CD4-positive, alpha-beta T cell (primary cell): ENCODE results near the gene MAGI3. TPM values are rescaled to one million over a fixed set of nuclear protein-coding genes. Genes with fewer than 3 reads are reported as not detected.

Experiments
- ATAC-seq: fragments of 200-7000 bp; cut with Tn5 transposase; one replicate; pipeline ENCODE4 v1.10.0; 2022; ENCODE audit warnings: mild to moderate bottlenecking; ENCODE audit not compliant: poor library complexity
- CTCF ChIA-PET: fragments of 350-600 bp; sonication (Branson Sonifier 250); formaldehyde crosslinking; loops from one replicate; lab custom pipeline; 2021; ENCODE audit warnings: antibody characterized with exemption, inconsistent platforms; lab: Charles Lee
- POLR2A ChIA-PET: fragments of 350-600 bp; sonication (Branson Sonifier 250); formaldehyde crosslinking; loops from one replicate; lab custom pipeline; 2021; ENCODE audit warnings: antibody characterized with exemption, inconsistent platforms; lab: Charles Lee
- DNase-seq, 14 experiments: peaks; one replicate each; pipeline ENCODE4 v3.0.0-alpha.2; 2013 to 2020; ENCODE audit warnings: mixed read lengths in 2 of 14
- H3K27ac ChIP-seq, 2 donors: one replicate each; pipeline versions ENCODE4 v1.5.1 to v1.7.0; 2013; ENCODE audit warnings: low read length in 2 of 2, low read depth in 1 of 2, mild to moderate bottlenecking in 1 of 2
- H3K27me3 ChIP-seq, 2 experiments: 1 replicate in 1 of 2; 2 replicates in 1 of 2; pipeline versions ENCODE4 v1.6.1 to v1.7.0; 2013; ENCODE audit warnings: low read length in 2 of 2, control low read depth in 1 of 2, mild to moderate bottlenecking in 1 of 2, moderate library complexity in 1 of 2; ENCODE audit not compliant: insufficient read depth in 2 of 2, control insufficient read depth in 1 of 2
- H3K36me3 ChIP-seq: one replicate; pipeline ENCODE4 v1.6.1; 2013; ENCODE audit warnings: low read length, control low read depth; ENCODE audit not compliant: insufficient read depth
- H3K4me1 ChIP-seq: one replicate; pipeline ENCODE4 v1.6.1; 2013; ENCODE audit warnings: low read length, control low read depth; ENCODE audit not compliant: insufficient read depth
- H3K4me3 ChIP-seq: one replicate; pipeline ENCODE4 v1.5.1; 2013; ENCODE audit warnings: mild to moderate bottlenecking, low read length, moderate library complexity
- H3K9me3 ChIP-seq, 2 experiments: 1 replicate in 1 of 2; 2 replicates in 1 of 2; pipeline versions ENCODE4 v1.6.1 to v1.7.0; 2013; ENCODE audit warnings: low read length in 2 of 2, mild to moderate bottlenecking in 2 of 2, control low read depth in 1 of 2, moderate library complexity in 1 of 2; ENCODE audit not compliant: control insufficient read depth in 1 of 2, insufficient read depth in 1 of 2
- H3K27ac Mint-ChIP-seq: one replicate; pipeline ENCODE4 v1.8.0; 2020; ENCODE audit warnings: mixed read lengths
- H3K27me3 Mint-ChIP-seq: one replicate; pipeline ENCODE4 v1.8.0; 2021; ENCODE audit warnings: mixed read lengths
- H3K36me3 Mint-ChIP-seq: one replicate; pipeline ENCODE4 v1.8.0; 2021; ENCODE audit warnings: low read depth, mixed read lengths
- H3K4me1 Mint-ChIP-seq: one replicate; pipeline ENCODE4 v1.8.0; 2021; ENCODE audit warnings: low read depth, mixed read lengths
- H3K4me3 Mint-ChIP-seq: one replicate; pipeline ENCODE4 v1.8.0; 2020; ENCODE audit warnings: mild to moderate bottlenecking, mixed read lengths
- H3K9me3 Mint-ChIP-seq: one replicate; pipeline ENCODE4 v1.8.0; 2020; ENCODE audit warnings: mixed read lengths
- intact Hi-C, 2 experiments: fragments of 100-400 bp; cut with DNase I in 1 of 2; cut with micrococcal nuclease in 1 of 2; formaldehyde crosslinking; loops; one replicate each; pipeline versions ENCODE4 v1.15.1 to v1.9.0; 2023 to 2025; cut with DNase I, micrococcal nuclease
- total RNA-seq, 174 experiments: library from RNA in 2 of 174; stranded (reverse) in 2 of 174; gene quantifications; one replicate each; pipeline ENCODE4 v1.2.3 and lab custom pipeline; 2021 to 2026
- TF ChIP-seq, protein P1 (sequence below): fragments of 200-600 bp; IDR thresholded peaks from one replicate; pipeline ENCODE4 v1.8.0; 2022; ENCODE audit warnings: antibody characterized with exemption, mild to moderate bottlenecking

The MAGI3 gene
- total RNA-seq, 2 experiments from 2014 or later = 6.7 to 8.7 TPM

DNA sequence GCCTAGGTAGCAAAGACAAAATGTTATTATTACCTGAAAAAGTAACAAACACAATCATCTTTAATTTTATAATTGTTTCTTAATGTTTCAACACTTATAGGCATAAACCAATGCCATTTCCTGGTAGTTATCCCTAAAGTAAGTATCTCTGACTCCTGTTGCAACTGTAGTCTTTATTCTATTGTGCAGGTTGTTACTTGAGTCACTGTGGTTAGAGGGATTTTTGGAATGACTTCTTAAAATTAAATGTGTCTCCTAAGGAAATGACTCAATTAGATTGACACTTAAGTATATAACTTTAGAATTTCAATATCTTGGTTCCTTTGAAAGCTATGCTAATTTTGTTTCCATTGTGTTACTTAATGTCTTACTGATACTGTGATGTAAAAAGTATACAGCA, 225.1 kb downstream of the MAGI3 start:
- H3K4me3 ChIP-seq = no peak overlapping the region
- H3K9me3 Mint-ChIP-seq = peaks cover 4% of the 10 kb centered on the region
- ChIA-PET POLR2A (no interaction called here), CTCF (no interaction called here)
- H3K27me3 Mint-ChIP-seq = no peaks in the 10 kb centered on the region
- ATAC-seq (no peak), DNase-seq (no peak)
- TF ChIP-seq, protein P1, sequence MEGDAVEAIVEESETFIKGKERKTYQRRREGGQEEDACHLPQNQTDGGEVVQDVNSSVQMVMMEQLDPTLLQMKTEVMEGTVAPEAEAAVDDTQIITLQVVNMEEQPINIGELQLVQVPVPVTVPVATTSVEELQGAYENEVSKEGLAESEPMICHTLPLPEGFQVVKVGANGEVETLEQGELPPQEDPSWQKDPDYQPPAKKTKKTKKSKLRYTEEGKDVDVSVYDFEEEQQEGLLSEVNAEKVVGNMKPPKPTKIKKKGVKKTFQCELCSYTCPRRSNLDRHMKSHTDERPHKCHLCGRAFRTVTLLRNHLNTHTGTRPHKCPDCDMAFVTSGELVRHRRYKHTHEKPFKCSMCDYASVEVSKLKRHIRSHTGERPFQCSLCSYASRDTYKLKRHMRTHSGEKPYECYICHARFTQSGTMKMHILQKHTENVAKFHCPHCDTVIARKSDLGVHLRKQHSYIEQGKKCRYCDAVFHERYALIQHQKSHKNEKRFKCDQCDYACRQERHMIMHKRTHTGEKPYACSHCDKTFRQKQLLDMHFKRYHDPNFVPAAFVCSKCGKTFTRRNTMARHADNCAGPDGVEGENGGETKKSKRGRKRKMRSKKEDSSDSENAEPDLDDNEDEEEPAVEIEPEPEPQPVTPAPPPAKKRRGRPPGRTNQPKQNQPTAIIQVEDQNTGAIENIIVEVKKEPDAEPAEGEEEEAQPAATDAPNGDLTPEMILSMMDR = no peak
- no peak overlapping the region for H3K27ac Mint-ChIP-seq
- no peaks in the 10 kb centered on the region for H3K27me3 ChIP-seq
- no peak overlapping the region for H3K27ac ChIP-seq
- H3K4me1 Mint-ChIP-seq = no peaks in the 10 kb centered on the region
- no peaks in the 10 kb centered on the region for H3K4me1 ChIP-seq
- peaks cover 16% of the 10 kb centered on the region for H3K36me3 Mint-ChIP-seq
- intact Hi-C loops = no loop called here
- no peaks in the 10 kb centered on the region for H3K9me3 ChIP-seq
- H3K36me3 ChIP-seq = no peaks in the 10 kb centered on the region
- H3K4me3 Mint-ChIP-seq = no peak overlapping the region

DNA sequence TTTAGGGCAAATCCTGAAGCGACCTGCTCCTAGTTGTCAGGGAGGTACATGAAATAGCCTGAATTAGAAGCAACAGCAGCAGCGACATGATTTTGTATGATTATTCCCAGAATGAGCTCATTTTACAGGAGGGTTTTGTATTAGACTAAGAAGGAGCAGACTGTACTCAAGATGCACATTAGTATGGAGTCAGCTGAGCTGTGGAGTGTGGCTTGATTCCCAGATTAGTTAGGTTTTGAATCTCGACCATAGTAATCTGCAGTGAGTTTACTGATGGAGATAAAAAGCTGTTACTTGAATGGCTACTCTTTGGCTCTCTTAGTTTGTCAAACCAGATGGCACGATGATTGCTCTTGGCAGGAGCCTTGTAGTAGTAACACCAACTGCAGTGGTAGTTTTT, 225.8 kb downstream of the MAGI3 start:
- Histone ChIP-seq H3K27me3 (no peaks in the 10 kb centered on the region), H3K27ac (no peak overlapping the region), H3K36me3 (no peaks in the 10 kb centered on the region), H3K4me3 (no peak overlapping the region), H3K9me3 (no peaks in the 10 kb centered on the region), H3K4me1 (no peaks in the 10 kb centered on the region)
- TF ChIP-seq, protein P1 = no peak
- Mint-ChIP-seq H3K9me3 (peaks cover 5% of the 10 kb centered on the region), H3K4me1 (no peaks in the 10 kb centered on the region), H3K36me3 (peaks cover 23% of the 10 kb centered on the region), H3K27me3 (no peaks in the 10 kb centered on the region), H3K4me3 (no peak overlapping the region), H3K27ac (no peak overlapping the region)
- intact Hi-C loops = no loop called here
- POLR2A ChIA-PET = no interaction called here
- DNase-seq (no peak), ATAC-seq (no peak)
- CTCF ChIA-PET = no interaction called here

DNA sequence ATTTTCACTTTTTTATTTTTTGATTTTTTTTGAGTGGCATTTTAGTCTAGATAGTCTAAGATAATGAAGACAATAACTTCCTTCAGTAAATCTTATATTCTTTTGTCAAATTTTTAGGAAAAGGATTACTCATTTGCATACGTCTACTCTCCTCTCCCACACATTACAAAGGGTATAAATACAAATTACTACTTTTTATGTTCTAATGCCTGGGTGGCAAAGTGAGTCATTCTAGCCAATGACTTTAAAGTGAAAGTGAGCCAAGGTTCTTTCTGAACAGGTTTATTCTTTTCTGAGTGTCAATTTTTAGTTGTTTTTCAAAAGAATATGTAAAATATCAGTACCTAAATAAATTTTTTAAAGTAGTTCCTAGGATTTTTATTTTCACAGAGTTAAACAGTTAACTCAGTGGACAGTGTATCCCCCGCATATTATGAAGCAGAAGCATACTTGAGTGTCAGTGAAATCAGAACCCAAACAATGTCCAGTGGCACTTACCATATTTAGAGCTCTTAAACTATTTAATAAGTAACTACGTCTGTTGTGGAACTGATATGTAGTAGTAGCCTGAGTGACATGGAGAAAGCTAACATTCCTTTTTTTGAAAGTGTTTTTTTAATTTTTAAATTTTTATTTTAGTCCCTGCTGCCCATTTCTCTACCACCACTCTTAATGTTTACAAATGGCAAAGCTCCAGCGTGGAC, 227.3 kb downstream of the MAGI3 start:
- ATAC-seq = no peak
- no peak overlapping the region for H3K4me3 ChIP-seq

More for the DNA sequence above, 227.3 kb downstream of the MAGI3 start:
- CTCF ChIA-PET = no interaction called here
- H3K9me3 ChIP-seq = no peaks in the 10 kb centered on the region
- no peak overlapping the region for H3K4me3 Mint-ChIP-seq
- POLR2A ChIA-PET = no interaction called here
- no peaks in the 10 kb centered on the region for H3K4me1 ChIP-seq
- H3K4me1 Mint-ChIP-seq = no peaks in the 10 kb centered on the region
- H3K36me3 ChIP-seq = no peaks in the 10 kb centered on the region
- H3K27me3 ChIP-seq = no peaks in the 10 kb centered on the region
- no peak for DNase-seq
- H3K27ac Mint-ChIP-seq = no peak overlapping the region
- H3K27ac ChIP-seq = no peak overlapping the region
- peaks cover 29% of the 10 kb centered on the region for H3K36me3 Mint-ChIP-seq
- H3K27me3 Mint-ChIP-seq = no peaks in the 10 kb centered on the region
- H3K9me3 Mint-ChIP-seq = peaks cover 2% of the 10 kb centered on the region
- intact Hi-C loops = no loop called here
- TF ChIP-seq, protein P1 = no peak
